Fibroblast of pulmonary artery (primary cell): ENCODE measurements around the gene ARSB.
A peak's percentile ranks its signal among the peaks of the same experiment; 100 is the strongest.

Experiments
- DNase-seq: peaks from one replicate; pipeline ENCODE4 v3.0.0-alpha.2; 2010; ENCODE audit warnings: low read depth
- H3K4me3 ChIP-seq: replicated peaks from 2 replicates; pipeline ENCODE4 v1.5.1; 2011; ENCODE audit warnings: low read depth, mild to moderate bottlenecking, control low read depth, low read length, moderate library complexity
- TF ChIP-seq, protein P1 (sequence below): IDR thresholded peaks from 2 replicates; pipeline ENCODE4 v1.5.1; 2011; ENCODE audit warnings: mild to moderate bottlenecking, control low read depth, low read length, inconsistent platforms; ENCODE audit errors: missing control alignments

ARSB gene

DNA sequence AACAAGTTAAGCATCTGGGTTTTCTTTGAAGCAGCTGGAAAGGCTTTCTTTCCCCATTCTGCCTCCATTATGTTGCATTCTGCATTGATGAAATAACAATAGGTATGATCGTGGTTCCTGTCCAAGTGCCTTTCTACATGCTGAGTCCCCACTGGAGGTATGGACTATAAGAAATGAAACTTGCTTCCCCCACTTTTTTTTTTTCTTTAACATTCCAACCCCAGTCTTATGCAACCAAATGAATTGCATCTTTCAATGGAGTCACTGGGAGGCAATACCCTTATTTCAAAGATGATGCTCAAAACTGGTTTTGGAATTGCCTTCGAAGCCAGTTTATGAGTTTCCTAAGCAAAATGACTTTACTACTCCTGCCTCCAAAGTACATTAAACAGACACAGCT lies 58.9 kb downstream of the ARSB start:
- no peak overlapping the region for H3K4me3 ChIP-seq
- peak; percentile 18 for DNase-seq
- TF ChIP-seq, protein P1, sequence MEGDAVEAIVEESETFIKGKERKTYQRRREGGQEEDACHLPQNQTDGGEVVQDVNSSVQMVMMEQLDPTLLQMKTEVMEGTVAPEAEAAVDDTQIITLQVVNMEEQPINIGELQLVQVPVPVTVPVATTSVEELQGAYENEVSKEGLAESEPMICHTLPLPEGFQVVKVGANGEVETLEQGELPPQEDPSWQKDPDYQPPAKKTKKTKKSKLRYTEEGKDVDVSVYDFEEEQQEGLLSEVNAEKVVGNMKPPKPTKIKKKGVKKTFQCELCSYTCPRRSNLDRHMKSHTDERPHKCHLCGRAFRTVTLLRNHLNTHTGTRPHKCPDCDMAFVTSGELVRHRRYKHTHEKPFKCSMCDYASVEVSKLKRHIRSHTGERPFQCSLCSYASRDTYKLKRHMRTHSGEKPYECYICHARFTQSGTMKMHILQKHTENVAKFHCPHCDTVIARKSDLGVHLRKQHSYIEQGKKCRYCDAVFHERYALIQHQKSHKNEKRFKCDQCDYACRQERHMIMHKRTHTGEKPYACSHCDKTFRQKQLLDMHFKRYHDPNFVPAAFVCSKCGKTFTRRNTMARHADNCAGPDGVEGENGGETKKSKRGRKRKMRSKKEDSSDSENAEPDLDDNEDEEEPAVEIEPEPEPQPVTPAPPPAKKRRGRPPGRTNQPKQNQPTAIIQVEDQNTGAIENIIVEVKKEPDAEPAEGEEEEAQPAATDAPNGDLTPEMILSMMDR = no peak

DNA sequence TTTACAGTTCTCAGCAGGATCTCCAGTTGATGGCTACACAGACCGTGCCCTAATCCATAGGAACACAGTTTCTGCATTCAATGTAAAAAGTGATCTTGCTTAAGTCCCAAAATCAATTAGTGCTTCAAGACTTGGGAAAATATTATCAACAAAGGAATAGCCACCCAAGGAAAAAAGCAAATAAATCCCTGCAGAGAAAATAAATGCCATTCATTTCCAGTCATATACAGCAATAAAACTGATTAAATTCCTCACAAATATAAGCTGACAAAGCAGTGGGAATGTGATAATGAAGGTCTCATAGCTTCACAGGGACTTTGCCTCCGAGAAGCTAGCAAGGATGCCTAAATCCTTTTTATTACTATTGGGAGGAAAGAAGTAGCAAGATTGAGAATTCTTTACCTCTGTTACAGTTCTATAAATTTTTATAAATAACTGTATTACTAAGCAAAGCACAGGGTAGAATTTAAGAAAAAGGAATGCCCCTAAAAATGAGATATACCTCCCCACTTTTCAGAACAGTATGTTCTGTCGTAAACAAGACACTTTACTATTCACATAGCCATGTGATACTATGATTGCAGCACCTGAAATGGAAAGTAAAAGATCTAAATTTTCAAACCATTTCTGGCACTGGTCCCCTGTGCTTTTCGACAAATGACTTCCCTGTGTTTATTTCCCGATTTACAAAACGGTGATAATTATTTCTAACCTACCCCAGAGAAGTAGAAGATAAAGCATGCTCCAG lies 59.8 kb downstream of the ARSB start:
- no peak for DNase-seq
- TF ChIP-seq, protein P1 = no peak
- no peak overlapping the region for H3K4me3 ChIP-seq

DNA sequence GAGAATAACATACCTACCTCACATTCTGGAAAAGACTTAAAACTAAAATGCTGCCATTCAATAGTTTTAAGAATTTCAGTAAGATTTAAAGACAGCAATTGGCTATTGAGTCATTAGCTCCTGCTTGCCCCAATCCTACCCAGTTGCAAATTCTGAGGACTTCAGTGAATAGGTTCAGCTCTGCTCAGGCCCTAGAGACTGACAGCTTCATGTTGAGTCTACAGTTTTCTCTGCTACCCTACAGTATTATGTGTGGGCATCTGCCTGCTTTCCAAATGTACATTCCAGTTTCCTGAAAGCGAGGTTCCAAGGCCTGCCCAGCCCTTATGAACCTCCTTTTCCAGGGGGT lies 61.5 kb downstream of the ARSB start:
- no peak for DNase-seq
- TF ChIP-seq, protein P1 = no peak
- H3K4me3 ChIP-seq = no peak overlapping the region

DNA sequence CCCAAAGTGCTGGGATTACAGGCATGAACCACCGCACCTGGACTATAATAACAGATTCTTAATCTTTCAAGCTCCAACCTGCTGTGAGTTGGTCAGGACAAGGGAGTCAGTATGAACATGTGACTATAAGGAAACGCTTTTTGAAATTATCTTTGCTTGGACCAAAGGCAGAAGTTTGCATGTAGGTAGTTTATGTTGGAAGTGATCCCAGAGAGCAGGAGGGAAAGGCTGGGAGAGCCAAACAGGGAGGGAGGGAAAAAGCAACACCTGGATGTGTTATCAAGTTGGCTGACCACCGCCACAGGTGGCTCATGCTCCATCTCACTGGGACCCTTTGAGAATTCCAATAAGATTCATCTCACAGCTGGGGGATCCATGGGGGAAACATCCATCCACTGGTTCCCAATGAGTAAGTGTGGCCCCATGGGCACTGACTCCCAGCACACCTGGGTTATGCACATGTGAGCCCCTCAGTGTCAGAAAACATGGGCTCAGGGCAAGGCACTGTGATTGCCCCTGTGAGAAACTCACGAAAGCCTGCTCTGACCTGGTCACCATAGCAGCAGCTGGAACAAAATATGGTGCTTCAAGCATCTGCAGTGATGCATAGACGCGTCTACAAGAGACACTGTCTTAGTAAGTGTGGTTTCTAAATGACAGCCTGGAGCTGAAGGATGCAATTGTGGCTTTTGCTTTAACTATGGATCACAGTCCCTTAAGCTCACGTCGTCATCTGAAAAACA lies 62.1 kb downstream of the ARSB start:
- H3K4me3 ChIP-seq = no peak overlapping the region
- TF ChIP-seq, protein P1 = no peak
- DNase-seq = no peak

DNA sequence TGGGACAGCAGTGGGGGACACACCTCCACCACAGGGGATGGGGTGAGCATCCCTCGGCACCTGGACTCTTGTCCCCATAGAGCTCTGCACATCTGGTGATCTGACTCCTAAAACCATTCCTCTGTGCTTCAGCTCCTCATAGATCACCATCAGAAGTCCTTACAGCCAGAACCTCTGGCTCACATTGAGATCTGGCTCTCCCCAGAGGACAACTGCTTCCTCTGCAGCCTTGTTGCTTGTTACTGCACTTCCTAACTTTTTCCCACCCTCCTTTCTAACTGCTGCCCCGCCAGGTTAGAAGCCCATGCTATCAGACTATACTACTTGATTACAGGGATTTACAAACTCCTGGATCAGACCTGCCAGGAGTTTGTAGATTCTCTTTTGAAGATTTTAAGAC lies 64.5 kb downstream of the ARSB start:
- H3K4me3 ChIP-seq = no peak overlapping the region
- TF ChIP-seq, protein P1 = peak; percentile 56
- DNase-seq = peak; percentile 72

DNA sequence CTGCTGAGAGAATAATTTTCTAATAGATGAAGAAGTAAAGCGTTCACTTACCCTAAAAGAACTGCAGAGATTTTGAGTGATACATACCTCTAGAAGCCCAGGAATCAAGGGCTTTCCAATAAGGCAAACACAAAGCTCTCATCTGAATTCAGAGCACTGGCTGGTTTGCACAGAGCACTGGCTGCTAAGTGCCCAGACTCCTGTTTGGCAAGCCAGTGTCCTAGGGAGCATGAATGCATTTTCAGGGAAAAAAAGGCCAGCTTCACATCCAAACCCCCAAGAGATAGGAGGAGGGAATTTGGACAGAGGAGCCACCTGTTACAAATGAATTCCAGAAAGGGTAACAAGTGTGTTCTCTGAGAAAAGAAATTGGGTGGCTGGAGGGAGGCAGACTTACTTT lies 65.3 kb downstream of the ARSB start:
- H3K4me3 ChIP-seq = no peak overlapping the region
- TF ChIP-seq, protein P1 = no peak
- DNase-seq = no peak
